Stimulated activated CD8-positive, alpha-beta memory T cell treated with anti-CD3 and anti-CD28 coated beads, Interleukin-4, amount 100 ng/mL, for 1 hour (primary cell): Measurements from ENCODE around the gene DDI2.
"Not testable (repeated sequence)": the region's sequence is repeated elsewhere in the genome, so short reads cannot be mapped to it uniquely, and the experiment has no call there.

Experiments
- DNase-seq, 2 donors: peaks; one replicate each; pipeline ENCODE4 v3.0.0-alpha.2; 2020; ENCODE audit warnings: low read depth in 2 of 2, low spot score in 1 of 2

DDI2 gene

DNA sequence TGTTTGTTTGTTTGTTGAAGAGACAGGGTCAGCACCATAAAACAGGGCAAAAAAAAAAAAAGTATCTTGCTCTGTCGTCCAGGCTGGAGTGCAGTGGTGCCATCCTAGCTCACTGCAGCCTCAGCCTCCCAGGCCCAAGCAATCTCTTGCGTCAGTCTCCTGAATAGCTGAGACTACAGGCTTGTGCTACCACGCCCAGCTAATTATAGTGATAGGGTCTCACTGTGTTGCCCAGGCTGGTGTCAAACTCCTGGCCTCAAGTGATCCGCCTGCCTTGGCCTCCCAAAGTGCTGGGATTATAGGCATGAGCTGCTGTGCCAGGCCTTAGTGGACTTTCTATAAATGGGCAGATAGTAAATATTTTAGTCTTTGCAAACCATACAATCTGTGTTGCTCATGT lies 19.2 kb downstream of the DDI2 start:
- DNase-seq, result no peak

- no peak for DNase-seq
These were observed 20.6 kb downstream of the DDI2 start for GRCh38 chr1:15637826-15638225.

GRCh38 chr1:15639262-15639661 lies 22.0 kb downstream of the DDI2 start:
- no peak for DNase-seq

- DNase-seq, result no peak
These were observed 22.7 kb downstream of the DDI2 start for GRCh38 chr1:15639931-15640330.

- no peak for DNase-seq
These were observed 23.4 kb downstream of the DDI2 start for GRCh38 chr1:15640667-15641066.

- no peak for DNase-seq
These were observed 32.7 kb downstream of the DDI2 start for GRCh38 chr1:15649937-15650336.

- DNase-seq, result no peak
These were observed 33.2 kb downstream of the DDI2 start for GRCh38 chr1:15650433-15650832.

GRCh38 chr1:15652130-15652529 lies 34.9 kb downstream of the DDI2 start:
- DNase-seq, result not testable (repeated sequence)

- no peak for DNase-seq
These were observed 36.9 kb downstream of the DDI2 start for GRCh38 chr1:15654091-15654690.

DNA sequence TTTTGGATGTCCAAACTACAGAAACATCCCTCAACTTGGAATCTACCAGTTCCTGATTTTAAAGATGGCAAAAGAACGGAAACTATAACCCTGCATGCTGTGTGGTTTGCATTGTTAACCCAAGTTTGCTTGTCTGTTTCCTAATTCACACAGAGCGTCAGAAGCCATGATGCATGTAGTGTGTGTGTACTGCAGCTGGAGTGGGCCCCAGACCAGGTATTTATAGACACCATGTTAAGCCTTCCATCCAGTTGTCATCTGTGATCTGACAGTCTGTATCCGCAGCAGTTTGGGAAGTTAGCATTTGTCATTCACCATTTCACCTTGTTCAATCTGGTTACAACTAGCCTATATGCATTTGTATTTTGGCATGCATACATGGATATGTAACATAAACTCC lies 39.2 kb downstream of the DDI2 start:
- DNase-seq, result no peak

GRCh38 chr1:15657021-15657420 lies 39.8 kb downstream of the DDI2 start:
- DNase-seq, result no peak

DNA sequence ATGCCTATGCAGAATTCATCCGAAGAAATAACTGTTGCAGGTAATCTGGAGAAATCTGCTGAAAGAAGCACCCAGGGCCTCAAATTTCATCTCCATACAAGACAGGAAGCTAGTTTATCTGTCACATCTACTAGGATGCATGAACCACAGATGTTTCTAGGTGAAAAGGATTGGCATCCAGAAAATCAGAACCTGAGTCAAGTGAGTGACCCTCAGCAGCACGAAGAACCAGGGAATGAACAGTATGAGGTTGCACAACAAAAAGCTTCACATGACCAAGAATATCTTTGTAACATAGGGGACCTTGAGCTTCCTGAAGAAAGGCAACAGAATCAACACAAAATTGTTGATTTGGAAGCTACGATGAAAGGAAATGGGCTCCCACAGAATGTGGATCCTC lies 42.9 kb downstream of the DDI2 start:
- no peak for DNase-seq

DNA sequence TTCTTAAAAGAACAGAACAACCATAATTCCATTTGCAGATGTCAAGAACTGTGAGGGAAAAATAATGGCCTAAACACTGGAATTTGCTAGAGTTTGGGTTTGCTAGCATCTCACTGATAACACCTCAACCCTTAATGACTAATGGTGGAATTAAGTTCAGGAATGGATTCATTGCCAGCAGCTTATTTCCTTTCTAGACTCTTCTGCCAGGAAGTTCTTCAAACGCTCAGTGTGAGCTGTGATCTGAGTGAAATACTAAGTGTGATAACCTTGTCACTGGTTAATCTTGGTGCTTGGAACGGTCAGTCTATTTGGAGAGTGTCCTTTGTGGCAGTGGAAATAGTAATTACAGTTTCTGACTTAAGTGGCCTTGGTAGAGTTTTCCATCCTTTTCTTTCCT lies 45.2 kb downstream of the DDI2 start:
- no peak for DNase-seq

GRCh38 chr1:15663925-15664324 lies 46.7 kb downstream of the DDI2 start:
- no peak for DNase-seq

- no peak for DNase-seq
These were observed 50.1 kb downstream of the DDI2 start for GRCh38 chr1:15667362-15667761.

GRCh38 chr1:15668089-15668754 lies 51.0 kb downstream of the DDI2 start:
- DNase-seq, result no peak

GRCh38 chr1:15669074-15669473 lies 51.8 kb downstream of the DDI2 start:
- no peak for DNase-seq

GRCh38 chr1:15669864-15670263 lies 52.6 kb downstream of the DDI2 start:
- DNase-seq, result no peak

DNA sequence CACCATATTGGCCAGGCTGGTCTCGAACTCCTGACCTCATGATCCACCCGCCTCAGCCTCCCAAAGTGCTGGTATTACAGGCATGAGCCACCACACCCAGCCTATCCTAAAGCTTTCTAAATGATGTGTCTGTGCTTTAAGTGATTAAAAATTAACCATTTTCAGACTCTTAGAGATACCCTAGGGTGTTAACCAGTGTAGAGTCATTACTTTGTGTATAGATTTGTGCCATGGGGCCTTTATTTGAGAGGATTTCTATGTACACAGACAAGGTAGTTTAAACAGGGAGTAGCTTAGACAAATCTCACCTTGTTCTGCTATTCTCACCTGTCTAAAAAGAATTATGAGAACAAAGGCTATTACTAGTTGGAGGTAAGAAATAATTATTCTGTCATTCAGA lies 54.2 kb downstream of the DDI2 start:
- no peak for DNase-seq

GRCh38 chr1:15674386-15675159 lies 57.3 kb downstream of the DDI2 start:
- no peak for DNase-seq

DNA sequence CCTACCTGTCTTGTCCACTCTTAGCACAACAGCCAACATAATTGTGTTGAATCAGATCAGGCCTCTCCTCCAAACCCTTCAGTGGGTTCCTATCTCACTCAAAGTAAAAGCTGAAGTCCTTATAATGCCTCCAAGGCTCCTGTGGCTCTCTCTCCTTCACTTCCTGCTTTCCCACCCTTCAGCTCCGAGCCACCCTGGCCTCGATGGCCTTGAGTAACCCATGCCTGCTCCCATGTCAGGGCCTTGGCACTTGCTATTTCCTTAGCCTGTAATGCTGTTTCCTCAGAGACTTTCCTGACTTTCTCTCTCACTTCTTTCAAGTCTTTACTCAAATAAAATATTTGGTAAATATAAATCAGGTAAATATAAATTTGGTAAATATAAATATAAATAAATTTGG lies 58.8 kb downstream of the DDI2 start:
- DNase-seq, result no peak
